Osteoblast (primary cell): ENCODE results near the gene ASZ1. TPM values are rescaled to one million over a fixed set of nuclear protein-coding genes. Genes with fewer than 3 reads are reported as not detected.

ENCODE experiments used
- DNase-seq: peaks from one replicate; pipeline ENCODE4 v3.0.0; 2011; ENCODE audit warnings: low spot score, mixed read lengths; ENCODE audit not compliant: insufficient read length; ENCODE audit errors: missing footprints
- H2AFZ ChIP-seq: 2 replicates; pipeline ENCODE4 v1.6.0; 2011; ENCODE audit warnings: mild to moderate bottlenecking, low read length
- H3K27ac ChIP-seq: 2 replicates; pipeline ENCODE4 v1.5.1; 2011; ENCODE audit warnings: mild to moderate bottlenecking, low read depth, low read length, moderate library complexity
- H3K27me3 ChIP-seq: 2 replicates; pipeline ENCODE4 v1.6.0; 2012; ENCODE audit warnings: mild to moderate bottlenecking, control low read depth, inconsistent platforms, low read length, moderate library complexity; ENCODE audit not compliant: insufficient read depth
- H3K36me3 ChIP-seq: 2 replicates; pipeline ENCODE4 v1.5.1; 2011; ENCODE audit warnings: mild to moderate bottlenecking, low read length, control low read depth, moderate library complexity; ENCODE audit not compliant: insufficient read depth
- H3K4me1 ChIP-seq: 2 replicates; pipeline ENCODE4 v1.5.1; 2011; ENCODE audit warnings: mild to moderate bottlenecking, low read length, control low read depth, moderate library complexity; ENCODE audit not compliant: insufficient read depth
- H3K4me2 ChIP-seq: 2 replicates; pipeline ENCODE4 v1.6.0; 2011; ENCODE audit warnings: mild to moderate bottlenecking, low read length; ENCODE audit not compliant: insufficient read depth
- H3K4me3 ChIP-seq: fragments of 200-600 bp; sonication (generic); 3 replicates; pipeline ENCODE4 v1.5.1; 2012; ENCODE audit warnings: mild to moderate bottlenecking, low read length, inconsistent platforms; ENCODE audit not compliant: insufficient read depth
- H3K79me2 ChIP-seq: 2 replicates; pipeline ENCODE4 v1.6.0; 2012; ENCODE audit warnings: mild to moderate bottlenecking, low read length, control low read depth, inconsistent platforms; ENCODE audit not compliant: insufficient read depth
- H3K9me3 ChIP-seq: 2 replicates; pipeline ENCODE4 v1.5.1; 2011; ENCODE audit warnings: low read depth, low read length, control low read depth
- H4K20me1 ChIP-seq: 2 replicates; pipeline ENCODE4 v1.6.0; 2012; ENCODE audit warnings: mild to moderate bottlenecking, low read length, control low read depth; ENCODE audit not compliant: insufficient read depth
- CTCF ChIP-seq: IDR thresholded peaks from 2 replicates; pipeline ENCODE4 v1.5.1; 2011; ENCODE audit warnings: mild to moderate bottlenecking, low read depth, low read length, moderate library complexity; ENCODE audit errors: extremely low read depth
- total RNA-seq: library from RNA; depleted of rRNA; stranded (reverse); fragments of >200 nt; gene quantifications from 2 replicates; pipeline ENCODE4 v1.2.3, GENCODE V29; 2012

ASZ1 gene
- not detected in 2 replicates for total RNA-seq

- no peaks in the 10 kb centered on the region for H3K4me1 ChIP-seq
- no peaks in the 10 kb centered on the region for H3K27me3 ChIP-seq
- DNase-seq = no peak
- H3K9me3 ChIP-seq = no peaks in the 10 kb centered on the region
- TF ChIP-seq CTCF = no peak
- H3K36me3 ChIP-seq = no peaks in the 10 kb centered on the region
- no peak within 1 kb of the TSS for H3K27ac ChIP-seq
- no peak within 1 kb of the TSS for H2AFZ ChIP-seq
- H3K4me2 ChIP-seq = no peak within 1 kb of the TSS
- no peaks in the 10 kb centered on the region for H4K20me1 ChIP-seq
- no peaks in the 10 kb centered on the region for H3K79me2 ChIP-seq
- H3K4me3 ChIP-seq = no peak within 1 kb of the TSS
These were observed at the start of gene ASZ1 for GRCh38 chr7:117427258-117427701. ASZ1 (minus strand) TSS chr7:117427493; CDS start chr7:117427460, 33 bp downstream.

- no peak for TF ChIP-seq CTCF
- no peak overlapping the region for H3K4me3 ChIP-seq
- H3K79me2 ChIP-seq = no peaks in the 10 kb centered on the region
- no peaks in the 10 kb centered on the region for H4K20me1 ChIP-seq
- no peak for DNase-seq
- no peaks in the 10 kb centered on the region for H3K36me3 ChIP-seq
- no peaks in the 10 kb centered on the region for H3K9me3 ChIP-seq
- H2AFZ ChIP-seq = no peak overlapping the region
- no peak overlapping the region for H3K4me2 ChIP-seq
- H3K27me3 ChIP-seq = peaks cover 25% of the 10 kb centered on the region
- H3K27ac ChIP-seq = no peak overlapping the region
- no peaks in the 10 kb centered on the region for H3K4me1 ChIP-seq
These were observed 49.4 kb upstream of the ASZ1 start for GRCh38 chr7:117476557-117477215.

GRCh38 chr7:117472335-117472734, 45.0 kb upstream of the ASZ1 start:
- H3K4me2 ChIP-seq = no peak overlapping the region
- H3K4me1 ChIP-seq = no peaks in the 10 kb centered on the region
- H3K27me3 ChIP-seq = no peaks in the 10 kb centered on the region
- no peak overlapping the region for H2AFZ ChIP-seq
- H3K27ac ChIP-seq = no peak overlapping the region
- H4K20me1 ChIP-seq = no peaks in the 10 kb centered on the region
- no peak for DNase-seq
- H3K9me3 ChIP-seq = no peaks in the 10 kb centered on the region
- no peak overlapping the region for H3K4me3 ChIP-seq
- TF ChIP-seq CTCF = no peak
- no peaks in the 10 kb centered on the region for H3K36me3 ChIP-seq
- H3K79me2 ChIP-seq = no peaks in the 10 kb centered on the region

- no peak for TF ChIP-seq CTCF
- Histone ChIP-seq H3K36me3 (no peaks in the 10 kb centered on the region), H4K20me1 (no peaks in the 10 kb centered on the region), H3K4me3 (no peak overlapping the region), H2AFZ (no peak overlapping the region), H3K4me1 (no peaks in the 10 kb centered on the region), H3K79me2 (no peaks in the 10 kb centered on the region), H3K27ac (no peak overlapping the region), H3K9me3 (no peaks in the 10 kb centered on the region), H3K27me3 (no peaks in the 10 kb centered on the region), H3K4me2 (no peak overlapping the region)
- DNase-seq = no peak
These were observed 43.5 kb upstream of the ASZ1 start for GRCh38 chr7:117470777-117471176.
